ENCODE measurements around the gene ZNF415.

DNA sequence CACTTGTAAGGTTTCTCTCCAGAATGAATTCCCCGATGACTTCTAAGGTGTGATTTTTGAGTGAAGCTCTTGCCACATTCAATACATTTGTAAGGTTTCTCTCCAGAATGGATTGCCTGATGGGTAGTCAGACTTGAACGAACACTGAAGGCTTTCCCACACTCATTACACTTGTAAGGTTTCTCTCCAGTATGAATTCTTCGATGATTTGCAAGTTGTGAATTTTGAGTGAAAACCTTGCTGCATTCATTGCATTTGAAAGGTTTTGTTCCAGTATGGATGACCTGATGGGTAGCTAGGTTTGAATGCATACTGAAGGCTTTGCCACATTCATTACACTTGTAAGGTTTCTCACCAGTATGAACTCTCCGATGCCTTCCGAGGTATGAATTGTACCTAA, 63.9 kb downstream of the ZNF415 start:
- TF ChIP-seq, protein P1, sequence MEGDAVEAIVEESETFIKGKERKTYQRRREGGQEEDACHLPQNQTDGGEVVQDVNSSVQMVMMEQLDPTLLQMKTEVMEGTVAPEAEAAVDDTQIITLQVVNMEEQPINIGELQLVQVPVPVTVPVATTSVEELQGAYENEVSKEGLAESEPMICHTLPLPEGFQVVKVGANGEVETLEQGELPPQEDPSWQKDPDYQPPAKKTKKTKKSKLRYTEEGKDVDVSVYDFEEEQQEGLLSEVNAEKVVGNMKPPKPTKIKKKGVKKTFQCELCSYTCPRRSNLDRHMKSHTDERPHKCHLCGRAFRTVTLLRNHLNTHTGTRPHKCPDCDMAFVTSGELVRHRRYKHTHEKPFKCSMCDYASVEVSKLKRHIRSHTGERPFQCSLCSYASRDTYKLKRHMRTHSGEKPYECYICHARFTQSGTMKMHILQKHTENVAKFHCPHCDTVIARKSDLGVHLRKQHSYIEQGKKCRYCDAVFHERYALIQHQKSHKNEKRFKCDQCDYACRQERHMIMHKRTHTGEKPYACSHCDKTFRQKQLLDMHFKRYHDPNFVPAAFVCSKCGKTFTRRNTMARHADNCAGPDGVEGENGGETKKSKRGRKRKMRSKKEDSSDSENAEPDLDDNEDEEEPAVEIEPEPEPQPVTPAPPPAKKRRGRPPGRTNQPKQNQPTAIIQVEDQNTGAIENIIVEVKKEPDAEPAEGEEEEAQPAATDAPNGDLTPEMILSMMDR (conservative IDR thresholded peaks at IDR 0.05 in 1 of 2, IDR thresholded peaks at IDR 0.05 in 1 of 2; ENCODE audit: extremely low read depth in 1 of 2, insufficient read depth in 1 of 2, low read depth in 1 of 2, low read length in 2 of 2) = no peak
- TF ChIP-seq EZH2 (IDR thresholded peaks at IDR 0.05; ENCODE audit: borderline replicate concordance, low read length) = no peak

Data from mammary epithelial cell (primary cell).